ENCODE measurements around the gene TOLLIP.

DNA sequence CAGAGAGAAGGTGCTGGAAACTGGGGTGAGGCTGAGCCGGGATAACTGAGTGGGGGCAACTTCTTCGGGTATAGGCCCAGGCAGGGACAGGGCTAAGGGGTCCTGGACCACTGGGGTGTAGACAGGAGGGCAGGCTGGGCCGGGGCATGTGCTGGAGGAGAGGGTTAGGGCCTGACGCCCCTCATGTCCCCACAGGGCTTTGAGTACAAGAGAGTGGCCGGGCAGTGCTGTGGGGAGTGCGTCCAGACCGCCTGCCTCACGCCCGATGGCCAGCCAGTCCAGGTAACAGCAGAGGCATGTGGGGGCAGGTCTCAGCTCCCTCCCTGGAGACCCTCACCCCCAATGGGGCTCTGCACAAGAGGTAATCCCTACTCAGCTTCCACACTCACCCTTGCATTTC, 49.9 kb downstream of the TOLLIP start:
- TF ChIP-seq CTCF (IDR thresholded peaks at IDR 0.05; ENCODE audit: low read length) (no peak), EZH2 (IDR thresholded peaks at IDR 0.05; ENCODE audit: borderline replicate concordance, low read length) (no peak)

All from OCI-LY1 (cell line).